HG03066 (cell line): ENCODE results near the gene PPM1L.

Experiments
- ATAC-seq: cut with Tn5 transposase; IDR thresholded peaks from one replicate; pipeline ENCODE4 v1.9.1; 2021; ENCODE audit warnings: low read depth; ENCODE audit not compliant: unreplicated experiment

Gene PPM1L

DNA sequence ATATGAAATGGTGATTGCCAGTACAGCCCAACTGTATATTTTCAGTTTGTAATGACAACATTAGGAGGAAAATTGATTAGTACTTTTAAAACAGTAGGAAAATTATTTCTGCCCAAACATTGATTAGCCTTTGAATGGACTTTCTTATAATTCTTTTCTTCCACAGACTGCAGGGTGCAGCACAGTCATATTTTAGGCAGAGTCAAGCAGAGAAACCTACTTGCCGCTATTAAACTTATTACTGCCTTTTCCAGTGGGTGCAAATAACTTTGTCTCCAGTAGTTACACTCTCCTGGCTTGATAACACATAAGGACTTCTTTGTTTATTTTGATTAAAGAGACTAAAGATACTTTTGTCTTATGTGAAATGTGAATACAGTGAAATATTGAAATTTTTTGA lies 85.4 kb downstream of the PPM1L start:
- no peak for ATAC-seq

DNA sequence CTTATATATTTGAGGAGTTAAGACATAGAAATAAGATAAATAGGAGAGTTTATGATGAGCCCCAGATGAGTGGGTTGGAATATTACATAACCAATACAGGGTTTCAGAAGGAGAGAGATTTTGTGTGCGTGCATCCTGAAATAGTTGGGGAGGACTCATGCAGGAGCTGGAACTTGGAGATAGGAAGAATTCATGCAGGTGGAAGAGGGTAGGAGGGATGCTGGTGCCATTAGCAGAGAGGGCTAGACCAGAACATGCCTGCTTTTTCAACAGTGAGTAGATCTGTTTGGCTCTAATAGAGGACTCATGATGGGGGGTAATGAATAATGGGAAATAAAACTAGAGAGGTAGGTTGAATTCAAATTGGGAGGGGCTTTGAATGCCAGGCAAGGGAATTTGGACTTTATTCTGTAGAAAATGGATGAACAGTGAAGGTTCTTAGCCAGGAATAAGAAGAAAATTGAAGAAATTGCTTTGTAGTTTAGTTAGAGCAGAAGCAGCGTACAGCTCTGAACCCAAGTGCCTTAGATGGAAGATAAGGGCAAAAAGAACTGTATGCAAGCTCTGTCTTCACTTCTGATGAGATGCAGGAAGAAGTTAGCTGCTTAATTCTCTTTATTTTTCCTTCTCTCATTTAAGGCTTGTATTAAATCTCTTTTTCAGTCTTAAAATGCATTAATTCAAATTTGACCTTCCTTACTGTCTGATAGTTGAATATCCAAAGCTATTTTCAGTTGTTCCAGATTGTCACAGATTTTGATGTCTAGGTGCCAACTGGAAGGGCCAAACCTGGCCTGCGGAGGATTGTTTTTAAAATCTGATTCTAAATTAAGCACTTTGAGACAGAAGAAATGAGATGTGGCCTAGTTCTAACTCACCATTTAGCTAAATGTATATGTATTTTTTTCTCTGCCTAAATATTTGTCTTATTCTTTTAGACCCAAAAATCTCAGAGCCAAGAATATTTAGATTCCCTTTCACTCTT lies 86.3 kb downstream of the PPM1L start:
- ATAC-seq, result no peak

GRCh38 chr3:160851629-160852210 lies 95.7 kb downstream of the PPM1L start:
- no peak for ATAC-seq

- ATAC-seq, result no peak
Observed at GRCh38 chr3:160852856-160853255, 96.8 kb downstream of the PPM1L start.

- ATAC-seq, result no peak
Observed at GRCh38 chr3:160856450-160856849, 100.4 kb downstream of the PPM1L start.

DNA sequence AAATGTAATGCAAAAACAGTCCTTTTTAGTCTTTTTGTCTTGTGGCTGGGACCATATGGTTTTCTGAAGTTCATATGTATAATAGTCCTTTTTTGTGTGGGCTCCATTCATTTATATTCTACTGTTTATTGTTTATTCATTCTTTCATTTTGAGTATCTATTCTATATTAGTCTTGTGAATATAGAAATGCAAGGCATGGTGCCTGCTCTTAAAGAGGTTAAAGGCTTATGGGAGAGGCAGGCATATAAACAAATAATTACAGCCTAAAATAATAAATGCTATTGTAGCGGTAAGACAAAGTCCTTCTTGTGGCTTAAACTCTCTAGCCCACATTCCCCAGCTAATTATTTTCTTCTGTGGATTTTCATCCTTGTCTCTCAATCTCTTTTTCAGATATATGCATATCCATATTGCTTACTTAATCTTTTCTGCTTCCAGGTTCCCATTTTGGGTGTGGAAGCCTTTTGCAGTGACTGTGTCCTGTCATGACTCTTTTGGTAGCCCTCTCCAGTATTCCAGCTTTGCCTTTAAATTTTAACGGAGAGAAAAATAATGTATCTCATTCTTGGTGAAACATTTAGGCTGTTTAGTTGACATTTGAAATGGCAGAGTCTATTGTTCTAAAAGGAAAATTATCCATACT lies 101.6 kb downstream of the PPM1L start:
- ATAC-seq, result no peak

DNA sequence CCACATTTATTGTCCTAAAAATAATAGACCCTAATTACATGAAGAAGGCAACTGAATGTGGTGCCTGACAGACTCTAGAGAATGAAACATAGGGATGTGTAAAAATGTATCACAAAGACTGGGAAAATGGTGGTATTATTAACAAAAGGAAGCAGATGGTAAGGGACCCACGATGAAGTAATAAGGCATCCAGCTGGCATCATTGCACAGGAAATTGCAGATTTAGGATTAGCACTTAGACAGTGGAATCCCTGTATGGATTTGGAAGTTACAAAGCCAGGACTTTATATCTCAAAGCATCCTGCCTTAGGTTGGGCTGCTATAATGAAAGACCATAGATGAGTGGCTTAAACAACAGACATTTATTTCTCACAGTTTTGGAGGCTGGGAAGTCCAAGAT lies 104.3 kb downstream of the PPM1L start:
- ATAC-seq, result no peak

DNA sequence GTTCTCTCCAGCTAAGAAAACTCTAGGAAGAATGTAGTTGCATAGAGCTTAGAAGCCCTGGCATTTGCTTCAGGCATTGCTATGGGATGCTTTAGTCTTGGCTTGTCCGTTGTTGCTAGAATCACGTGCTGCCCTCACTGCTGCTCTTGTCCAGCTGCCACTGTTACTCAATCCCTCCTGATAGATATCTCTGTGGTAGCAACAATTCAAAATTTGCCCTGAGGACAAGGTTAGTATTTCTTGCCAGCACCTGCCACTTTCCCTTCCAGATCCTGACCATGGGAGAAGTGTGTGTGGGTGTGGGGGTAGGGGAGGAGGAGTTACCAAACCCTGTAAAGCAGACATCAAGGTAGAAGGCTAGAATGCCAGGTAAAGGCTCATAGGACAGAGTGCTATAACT lies 113.8 kb downstream of the PPM1L start:
- ATAC-seq, result no peak

DNA sequence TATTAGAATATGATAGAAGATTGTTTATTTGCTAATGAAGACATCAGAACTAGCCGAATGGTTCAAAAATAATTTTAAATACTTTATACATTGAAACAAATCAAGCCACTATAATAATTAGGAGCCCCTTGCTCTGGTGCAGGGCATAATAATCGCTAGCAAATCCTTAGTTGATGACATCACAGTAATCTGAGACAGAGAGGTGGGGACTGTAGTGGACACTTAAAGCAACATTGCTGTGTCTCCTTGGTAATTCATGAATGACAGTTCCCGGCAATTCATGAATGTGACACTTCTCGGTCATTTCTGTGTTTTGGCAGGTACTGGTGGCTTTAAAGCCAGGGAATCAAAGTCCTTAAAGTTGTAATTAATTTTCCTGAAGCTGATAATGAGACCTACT lies 114.3 kb downstream of the PPM1L start:
- no peak for ATAC-seq

DNA sequence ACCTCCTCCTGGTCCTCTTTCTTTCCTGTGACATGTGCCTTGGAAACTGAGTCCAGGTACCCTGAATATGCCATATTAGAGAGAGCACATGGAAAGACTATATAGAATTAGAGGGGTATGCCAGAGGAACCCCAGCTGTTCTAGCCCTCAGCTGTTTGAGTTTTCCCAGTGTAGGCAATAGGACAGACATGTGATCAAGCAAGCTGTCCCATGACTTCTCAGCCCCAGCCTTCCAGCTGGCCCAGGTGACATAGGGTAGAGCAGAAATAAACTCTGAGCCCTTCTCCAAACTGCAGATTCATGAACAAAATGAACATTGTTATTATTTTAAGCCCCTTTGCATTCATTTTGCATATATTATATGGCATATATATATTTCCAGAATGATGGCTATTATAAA lies 118.7 kb downstream of the PPM1L start:
- ATAC-seq, result no peak

- no peak for ATAC-seq
Observed at GRCh38 chr3:160876643-160877042, 120.6 kb downstream of the PPM1L start.

GRCh38 chr3:160879859-160880258 lies 123.8 kb downstream of the PPM1L start:
- no peak for ATAC-seq

DNA sequence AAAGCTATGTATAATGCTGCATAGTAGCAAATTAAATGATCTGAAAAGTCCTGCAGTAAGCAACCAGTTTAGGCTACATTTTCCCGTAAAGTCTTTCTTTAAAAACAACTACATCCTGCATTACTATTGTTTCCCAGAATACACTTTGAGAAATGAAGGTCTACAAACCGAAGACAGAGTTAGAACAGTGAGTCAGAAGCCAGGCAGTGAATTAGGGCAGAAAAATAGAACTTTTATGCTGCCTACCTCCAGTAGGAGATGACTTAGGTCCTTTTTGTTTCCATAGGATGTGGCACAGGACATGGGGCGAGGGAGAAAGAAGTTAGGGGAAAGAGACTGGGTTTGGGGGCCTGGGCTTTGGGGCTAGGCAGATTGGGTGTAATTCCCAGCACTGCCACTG lies 127.3 kb downstream of the PPM1L start:
- ATAC-seq, result no peak

DNA sequence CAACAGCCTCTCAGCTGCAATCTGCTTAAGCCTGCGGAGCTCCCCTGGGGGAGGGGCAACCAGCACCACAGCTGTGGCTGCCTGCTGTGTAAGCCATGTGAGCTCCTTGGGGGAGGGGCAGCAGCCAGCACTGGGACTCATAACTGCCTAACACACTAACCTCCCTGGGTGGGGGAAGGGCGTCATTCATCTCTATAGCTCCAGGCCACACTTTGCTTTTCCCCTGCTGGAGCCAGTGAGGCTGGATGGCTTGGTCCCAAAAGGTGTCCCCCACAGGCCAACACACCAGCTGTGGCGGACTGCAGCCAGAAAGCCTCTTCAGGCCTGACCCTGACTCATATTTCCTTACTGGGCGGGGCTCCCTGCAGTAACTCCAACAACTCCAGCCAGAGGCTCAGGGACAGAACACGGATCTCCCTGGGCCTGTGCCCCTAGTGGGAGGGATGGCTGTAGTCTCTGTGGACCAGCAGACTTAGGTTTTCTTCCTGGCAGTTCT lies 129.8 kb downstream of the PPM1L start:
- peak; percentile 33 for ATAC-seq

DNA sequence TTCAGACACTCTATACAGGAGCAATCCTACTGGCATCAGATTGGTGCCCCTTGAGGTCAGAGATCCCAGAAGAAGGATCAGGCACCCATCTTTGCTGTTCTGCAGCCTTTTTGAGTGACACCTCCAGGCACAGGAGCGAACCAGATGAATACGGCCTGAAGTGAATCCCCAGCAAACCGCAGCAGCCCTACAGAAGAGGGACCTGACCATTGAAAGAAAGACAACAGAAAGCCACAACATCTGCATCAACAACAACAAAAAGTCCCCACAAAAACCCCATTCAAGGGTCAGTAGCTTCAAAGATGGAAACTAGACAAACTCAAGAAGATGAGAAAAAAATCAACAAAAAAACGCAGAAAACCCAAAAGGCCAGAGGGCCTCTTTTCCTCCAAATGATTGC lies 130.4 kb downstream of the PPM1L start:
- ATAC-seq, result peak; percentile 82

DNA sequence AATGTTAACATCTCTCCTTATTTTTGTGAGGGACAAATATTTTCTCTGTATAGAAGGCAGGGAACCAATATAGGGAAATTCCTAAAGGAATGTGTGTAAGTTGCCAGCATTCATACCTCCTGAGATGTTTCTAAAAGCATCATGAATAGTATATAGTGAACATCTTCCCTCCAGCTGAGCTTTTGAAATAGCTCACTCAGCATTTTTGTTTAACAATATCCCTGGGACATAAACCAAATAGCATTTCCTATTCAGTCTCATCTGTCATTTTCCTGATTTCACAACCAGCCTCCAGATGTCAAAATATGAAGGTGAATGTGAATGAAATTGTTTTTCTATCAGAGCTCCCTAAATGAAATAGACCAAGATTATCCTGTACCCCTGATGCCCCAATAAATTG lies 137.2 kb downstream of the PPM1L start:
- ATAC-seq, result no peak

GRCh38 chr3:160904691-160905090 lies 148.7 kb downstream of the PPM1L start:
- ATAC-seq, result no peak

- ATAC-seq, result no peak
Observed at GRCh38 chr3:160906646-160907045, 150.6 kb downstream of the PPM1L start.

GRCh38 chr3:160909917-160910316 lies 153.9 kb downstream of the PPM1L start:
- ATAC-seq, result no peak

DNA sequence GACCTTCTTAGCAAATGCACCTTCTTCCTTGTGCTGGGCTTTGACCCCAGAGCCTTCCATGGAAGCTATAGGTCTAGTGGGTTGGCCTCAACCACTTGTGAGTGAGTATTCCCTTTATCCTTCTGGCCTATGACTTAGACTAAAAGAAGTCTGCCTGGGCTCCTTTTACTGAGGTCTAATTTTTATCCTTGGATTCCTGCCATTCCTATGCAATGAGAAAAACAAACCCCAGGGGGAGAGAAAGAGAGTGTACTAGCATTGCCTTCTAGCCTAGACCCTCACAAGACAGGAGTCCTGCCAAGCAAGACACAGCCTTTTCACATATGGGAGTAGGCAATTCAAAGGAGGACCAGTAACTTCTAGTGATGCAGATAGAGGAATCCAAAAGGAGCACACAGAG lies 155.4 kb downstream of the PPM1L start:
- no peak for ATAC-seq

- ATAC-seq, result no peak
Observed at GRCh38 chr3:160916472-160916871, 160.4 kb downstream of the PPM1L start.
